HepG2 (cell line): ENCODE measurements around the gene ETNK1. TPM values are rescaled to one million over a fixed set of nuclear protein-coding genes. Genes with fewer than 3 reads are reported as not detected.

Source experiments
- ATAC-seq: fragments of 200-7000 bp; cut with Tn5 transposase; 3 replicates; pipeline ENCODE4 v1.9.1; 2020; ENCODE audit warnings: mild to moderate bottlenecking, moderate library complexity
- BruUV-seq: library from RNA; stranded (reverse); fragments of 400-500 nt; replicated peaks from 2 replicates; lab custom pipeline; 2021; lab: Mats Ljungman, UMichigan
- CTCF ChIA-PET: fragments of 300-600 bp; formaldehyde crosslinking; extraction: SDS; loops from one replicate; lab custom pipeline; 2021; ENCODE audit warnings: low total read pairs, inconsistent platforms, low intra/inter-chr PET ratio; lab: Yijun Ruan, JAX
- POLR2A ChIA-PET: fragments of 350-600 bp; sonication (Branson Sonifier 250); formaldehyde crosslinking; loops from one replicate; lab custom pipeline; 2020; ENCODE audit warnings: antibody characterized with exemption, inconsistent platforms; lab: Yijun Ruan, JAX
- DNase-seq: peaks from one replicate; pipeline ENCODE4 v3.0.0-alpha.2; 2015; ENCODE audit warnings: low spot score
- FAIRE-seq: peaks from 3 replicates; lab custom pipeline; 2011; peaks lifted over from hg19 to GRCh38; lab: Jason Lieb, UNC
- H2AFZ ChIP-seq: one replicate; pipeline ENCODE4 v1.6.1; 2011; ENCODE audit warnings: low read length, inconsistent platforms
- H3K27ac ChIP-seq: fragments of 300-600 bp; 3 replicates; pipeline ENCODE4 v1.8.0; 2011; ENCODE audit warnings: mixed run types, mild to moderate bottlenecking, mixed read lengths, low read length, inconsistent platforms; ENCODE audit not compliant: insufficient read depth; ENCODE audit errors: extremely low read length
- H3K27me3 ChIP-seq, 2 experiments: fragments of 200-600 bp in 1 of 2; 2 replicates in 1 of 2; 3 replicates in 1 of 2; pipeline versions ENCODE4 v1.6.0 to v1.8.0; 2011; ENCODE audit warnings: low read length in 2 of 2, mild to moderate bottlenecking in 2 of 2, moderate library complexity in 2 of 2, inconsistent platforms in 1 of 2; ENCODE audit not compliant: insufficient read depth in 2 of 2, control insufficient read depth in 1 of 2
- H3K36me3 ChIP-seq, 2 experiments: fragments of 200-600 bp in 1 of 2; replicated peaks in 1 of 2; 2 replicates in 1 of 2; 3 replicates in 1 of 2; pipeline versions ENCODE4 v1.5.1 to v1.8.0; 2011; ENCODE audit warnings: low read length in 2 of 2, inconsistent platforms in 1 of 2; ENCODE audit not compliant: insufficient read depth in 2 of 2, control insufficient read depth in 1 of 2
- H3K4me1 ChIP-seq: 2 replicates; pipeline ENCODE4 v1.5.1; 2012; ENCODE audit warnings: low read length, inconsistent platforms; ENCODE audit not compliant: insufficient read depth
- H3K4me2 ChIP-seq: 2 replicates; pipeline ENCODE4 v1.6.0; 2011; ENCODE audit warnings: low read depth, low read length, inconsistent platforms
- H3K4me3 ChIP-seq, 3 experiments: fragments of 200-600 bp in 1 of 3; sonication (generic), shearing (Covaris generic) in 1 of 3; replicated peaks in 1 of 3; 2 replicates each; pipeline ENCODE4 v1.5.1; 2011 to 2016; ENCODE audit warnings: low read length in 3 of 3, inconsistent platforms in 2 of 3, low read depth in 2 of 3, mild to moderate bottlenecking in 2 of 3, control low read depth in 1 of 3, mixed read lengths in 1 of 3; ENCODE audit not compliant: insufficient read depth in 1 of 3
- H3K79me2 ChIP-seq: one replicate; pipeline ENCODE4 v1.6.1; 2011; ENCODE audit warnings: low read length, inconsistent platforms; ENCODE audit not compliant: insufficient read depth
- H3K9ac ChIP-seq: 2 replicates; pipeline ENCODE4 v1.6.0; 2011; ENCODE audit warnings: mild to moderate bottlenecking, low read depth, low read length, inconsistent platforms; ENCODE audit not compliant: insufficient read depth
- H3K9me3 ChIP-seq: 2 replicates; pipeline ENCODE4 v1.5.1; 2012; ENCODE audit warnings: mild to moderate bottlenecking, low read length
- H4K20me1 ChIP-seq: 2 replicates; pipeline ENCODE4 v1.6.0; 2011; ENCODE audit warnings: inconsistent platforms, mild to moderate bottlenecking, low read length, moderate library complexity; ENCODE audit not compliant: insufficient read depth
- KMT2A ChIP-seq: sonication (generic); formaldehyde crosslinking; IDR thresholded peaks from 2 replicates; pipeline ENCODE4 v1.4.0; 2020; ENCODE audit warnings: missing genetic modification reagents
- PHF8 ChIP-seq: sonication (generic); formaldehyde crosslinking; IDR thresholded peaks from 2 replicates; pipeline ENCODE4 v1.5.0; 2020; ENCODE audit warnings: missing genetic modification reagents
- THRA ChIP-seq: sonication (generic); formaldehyde crosslinking; IDR thresholded peaks from 2 replicates; pipeline ENCODE4 v1.4.0; 2020; ENCODE audit warnings: missing genetic modification reagents, borderline replicate concordance
- ZNF224 ChIP-seq: sonication (generic); formaldehyde crosslinking; IDR thresholded peaks from 2 replicates; pipeline ENCODE4 v1.5.0; 2020; ENCODE audit warnings: mild to moderate bottlenecking, missing genetic modification reagents
- WGBS: methylation state at CpG from one replicate; pipeline ENCODE4 v1.1.6; 2017; ENCODE audit warnings: low lambda C conversion rate; 5-methylcytosine and 5-hydroxymethylcytosine counted together
- in situ Hi-C: cut with HindIII; loops from 2 replicates; pipeline ENCODE4 v1.10.0; 2017; ENCODE audit warnings: low pct_unique_long_range_greater_than_20kb; ENCODE audit not compliant: extremely low pct_ligation_motif_present
- intact Hi-C: fragments of 100-400 bp; cut with micrococcal nuclease; formaldehyde crosslinking; loops from one replicate; pipeline ENCODE4 v1.10.0; 2022; ENCODE audit not compliant: unreplicated experiment
- polyA plus RNA-seq, 8 experiments: library from polyadenylated mRNA; depleted of rRNA in 3 of 8; stranded (reverse) in 7 of 8; unstranded in 1 of 8; fragments of >200 nt; fragmentation: Illumina TruSeq in 4 of 8; extraction: Trizol in 4 of 8; gene quantifications; 2 replicates each; pipeline versions ENCODE4 v1.2.1 to v1.2.3, GENCODE V29; 2011 to 2016; ENCODE audit warnings: low read depth in 4 of 8, missing spikeins in 1 of 8, mixed read lengths in 1 of 8; ENCODE audit not compliant: insufficient read depth in 1 of 8
- total RNA-seq, 5 experiments: library from RNA; depleted of rRNA; stranded (reverse); fragments of >200 nt; fragmentation: Illumina TruSeq; extraction: Trizol; gene quantifications; 2 replicates each; pipeline ENCODE4 v1.2.3, GENCODE V29; 2016; ENCODE audit warnings: low read depth in 1 of 5
- TF ChIP-seq, protein P1 (sequence below): sonication (generic); formaldehyde crosslinking; IDR thresholded peaks from 2 replicates; pipeline ENCODE4 v1.8.0; 2022; ENCODE audit warnings: missing genetic modification reagents, mild to moderate bottlenecking, moderate library complexity, borderline replicate concordance
- TF ChIP-seq, protein P2 (sequence below): sonication (generic); formaldehyde crosslinking; IDR thresholded peaks from 2 replicates; pipeline ENCODE4 v1.4.0; 2020; ENCODE audit warnings: missing genetic modification reagents

ETNK1 gene
- total and polyA plus RNA-seq, 2 of the 13 experiments (the other 11 are each of a cell fraction or from before 2014, with no cell fraction given) = 14.4 to 55.7 TPM

DNA sequence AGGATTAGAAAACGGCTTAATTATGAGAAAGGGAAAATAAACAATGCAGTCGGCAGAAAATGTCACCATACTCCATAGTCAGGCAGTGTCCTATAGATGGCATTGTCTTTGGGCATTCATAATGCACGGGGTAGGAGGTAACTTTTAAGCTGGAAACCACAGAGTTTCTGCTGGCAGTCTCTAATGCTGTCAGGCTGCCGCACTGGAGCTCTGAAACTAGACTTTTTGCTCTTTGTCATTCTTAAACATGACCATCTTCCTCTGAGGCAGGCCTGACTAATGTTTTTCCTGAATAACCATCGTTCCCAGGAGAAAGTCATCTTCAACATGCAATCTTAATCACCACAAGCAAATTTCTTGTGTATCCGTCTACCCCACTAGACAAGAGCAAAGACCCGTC is 108.8 kb downstream of the ETNK1 start:
- ATAC-seq = no peak

More for the DNA sequence above, 108.8 kb downstream of the ETNK1 start:
- CTCF ChIA-PET = no interaction called here
- intact Hi-C loops = no loop called here
- 20% methylated on average over 7 of the region's 7 CpGs for WGBS
- Histone ChIP-seq H3K36me3 (no peaks in the 10 kb centered on the region), H3K79me2 (no peaks in the 10 kb centered on the region)
- TF ChIP-seq THRA (CRISPR knock-in tag) (no peak), ZNF224 (CRISPR knock-in tag) (no peak), PHF8 (no peak), KMT2A (no peak)
- TF ChIP-seq, protein P1, sequence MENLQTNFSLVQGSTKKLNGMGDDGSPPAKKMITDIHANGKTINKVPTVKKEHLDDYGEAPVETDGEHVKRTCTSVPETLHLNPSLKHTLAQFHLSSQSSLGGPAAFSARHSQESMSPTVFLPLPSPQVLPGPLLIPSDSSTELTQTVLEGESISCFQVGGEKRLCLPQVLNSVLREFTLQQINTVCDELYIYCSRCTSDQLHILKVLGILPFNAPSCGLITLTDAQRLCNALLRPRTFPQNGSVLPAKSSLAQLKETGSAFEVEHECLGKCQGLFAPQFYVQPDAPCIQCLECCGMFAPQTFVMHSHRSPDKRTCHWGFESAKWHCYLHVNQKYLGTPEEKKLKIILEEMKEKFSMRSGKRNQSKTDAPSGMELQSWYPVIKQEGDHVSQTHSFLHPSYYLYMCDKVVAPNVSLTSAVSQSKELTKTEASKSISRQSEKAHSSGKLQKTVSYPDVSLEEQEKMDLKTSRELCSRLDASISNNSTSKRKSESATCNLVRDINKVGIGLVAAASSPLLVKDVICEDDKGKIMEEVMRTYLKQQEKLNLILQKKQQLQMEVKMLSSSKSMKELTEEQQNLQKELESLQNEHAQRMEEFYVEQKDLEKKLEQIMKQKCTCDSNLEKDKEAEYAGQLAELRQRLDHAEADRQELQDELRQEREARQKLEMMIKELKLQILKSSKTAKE (CRISPR knock-in tag) = no peak
- TF ChIP-seq, protein P2, sequence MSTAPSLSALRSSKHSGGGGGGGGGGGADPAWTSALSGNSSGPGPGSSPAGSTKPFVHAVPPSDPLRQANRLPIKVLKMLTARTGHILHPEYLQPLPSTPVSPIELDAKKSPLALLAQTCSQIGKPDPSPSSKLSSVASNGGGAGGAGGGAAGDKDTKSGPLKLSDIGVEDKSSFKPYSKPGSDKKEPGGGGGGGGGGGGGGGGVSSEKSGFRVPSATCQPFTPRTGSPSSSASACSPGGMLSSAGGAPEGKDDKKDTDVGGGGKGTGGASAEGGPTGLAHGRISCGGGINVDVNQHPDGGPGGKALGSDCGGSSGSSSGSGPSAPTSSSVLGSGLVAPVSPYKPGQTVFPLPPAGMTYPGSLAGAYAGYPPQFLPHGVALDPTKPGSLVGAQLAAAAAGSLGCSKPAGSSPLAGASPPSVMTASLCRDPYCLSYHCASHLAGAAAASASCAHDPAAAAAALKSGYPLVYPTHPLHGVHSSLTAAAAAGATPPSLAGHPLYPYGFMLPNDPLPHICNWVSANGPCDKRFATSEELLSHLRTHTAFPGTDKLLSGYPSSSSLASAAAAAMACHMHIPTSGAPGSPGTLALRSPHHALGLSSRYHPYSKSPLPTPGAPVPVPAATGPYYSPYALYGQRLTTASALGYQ (CRISPR knock-in tag) = no peak
- TF ChIP-seq, all 625 proteins: peak for 0
- no peak for FAIRE-seq
- no peak for DNase-seq
- Histone ChIP-seq H4K20me1 (no peaks in the 10 kb centered on the region), H2AFZ (no peak overlapping the region), H3K4me1 (no peaks in the 10 kb centered on the region), H3K4me2 (no peak overlapping the region), H3K4me3 (no peak overlapping the region), H3K9ac (no peak overlapping the region), H3K9me3 (no peaks in the 10 kb centered on the region), H3K27ac (no peak overlapping the region), H3K27me3 (no peaks in the 10 kb centered on the region; a peak in 1 of 5 replicates)
- in situ Hi-C loops = no loop called here
- POLR2A ChIA-PET = no interaction called here
- no TSS peak for BruUV-seq
